SK-N-SH treated with all-trans-retinoic acid at 6 μM for 48 hours (cell line): ENCODE measurements around the gene NADK2.

Experiments used
- ARNTL ChIP-seq: fragments of 450-650 bp; formaldehyde crosslinking; IDR thresholded peaks from 2 replicates; pipeline ENCODE4 v1.5.0; 2020; ENCODE audit warnings: low read depth, mild to moderate bottlenecking, moderate library complexity, borderline replicate concordance
- BACH2 ChIP-seq: fragments of 250-450 bp; sonication (Bioruptor Pico); IDR thresholded peaks from 2 replicates; pipeline ENCODE4 v1.9.0; 2021; ENCODE audit warnings: mild to moderate bottlenecking, borderline replicate concordance
- ESRRG ChIP-seq: fragments of 250-450 bp; sonication (Bioruptor Pico); IDR thresholded peaks from 2 replicates; pipeline ENCODE4 v1.6.1; 2021; ENCODE audit warnings: mild to moderate bottlenecking
- GLIS3 ChIP-seq: fragments of 250-450 bp; sonication (Bioruptor Pico); IDR thresholded peaks from 2 replicates; pipeline ENCODE4 v1.5.0; 2020; ENCODE audit warnings: mild to moderate bottlenecking, moderate library complexity
- POU6F1 ChIP-seq: fragments of 250-450 bp; sonication (Bioruptor Pico); IDR thresholded peaks from 2 replicates; pipeline ENCODE4 v1.8.0; 2021; ENCODE audit warnings: low read depth, mild to moderate bottlenecking, moderate library complexity, borderline replicate concordance
- PPARA ChIP-seq: fragments of 250-450 bp; sonication (Bioruptor Pico); IDR thresholded peaks from 2 replicates; pipeline ENCODE4 v1.5.0; 2020; ENCODE audit warnings: mild to moderate bottlenecking, borderline replicate concordance
- RARB ChIP-seq: fragments of 250-450 bp; sonication (Bioruptor Pico); IDR thresholded peaks from 2 replicates; pipeline ENCODE4 v1.8.0; 2021; ENCODE audit warnings: mild to moderate bottlenecking, moderate library complexity
- SNAI2 ChIP-seq: fragments of 250-450 bp; sonication (Bioruptor Pico); IDR thresholded peaks from 2 replicates; pipeline ENCODE4 v1.5.0; 2020; ENCODE audit warnings: mild to moderate bottlenecking, moderate library complexity
- TCF4 ChIP-seq: fragments of 250-450 bp; sonication (Bioruptor Pico); IDR thresholded peaks from 2 replicates; pipeline ENCODE4 v1.8.0; 2021; ENCODE audit warnings: mild to moderate bottlenecking, moderate library complexity, borderline replicate concordance
- ZFP3 ChIP-seq: fragments of 250-450 bp; sonication (Bioruptor Pico); IDR thresholded peaks from 2 replicates; pipeline ENCODE4 v1.5.0; 2020; ENCODE audit warnings: mild to moderate bottlenecking, moderate library complexity
- TF ChIP-seq, protein P1 (sequence below): fragments of 250-450 bp; sonication (Bioruptor Pico); IDR thresholded peaks from 2 replicates; pipeline ENCODE4 v1.8.0; 2020; ENCODE audit warnings: mild to moderate bottlenecking, moderate library complexity, borderline replicate concordance
- TF ChIP-seq, protein P2 (sequence below): fragments of 250-450 bp; sonication (Bioruptor Pico); IDR thresholded peaks from 2 replicates; pipeline ENCODE4 v1.5.1; 2020; ENCODE audit warnings: low read depth, mild to moderate bottlenecking, moderate library complexity
- TF ChIP-seq, protein P3 (sequence below): fragments of 250-450 bp; sonication (Bioruptor Pico); IDR thresholded peaks from 2 replicates; pipeline ENCODE4 v1.5.1; 2021; ENCODE audit warnings: mild to moderate bottlenecking, moderate library complexity

DNA sequence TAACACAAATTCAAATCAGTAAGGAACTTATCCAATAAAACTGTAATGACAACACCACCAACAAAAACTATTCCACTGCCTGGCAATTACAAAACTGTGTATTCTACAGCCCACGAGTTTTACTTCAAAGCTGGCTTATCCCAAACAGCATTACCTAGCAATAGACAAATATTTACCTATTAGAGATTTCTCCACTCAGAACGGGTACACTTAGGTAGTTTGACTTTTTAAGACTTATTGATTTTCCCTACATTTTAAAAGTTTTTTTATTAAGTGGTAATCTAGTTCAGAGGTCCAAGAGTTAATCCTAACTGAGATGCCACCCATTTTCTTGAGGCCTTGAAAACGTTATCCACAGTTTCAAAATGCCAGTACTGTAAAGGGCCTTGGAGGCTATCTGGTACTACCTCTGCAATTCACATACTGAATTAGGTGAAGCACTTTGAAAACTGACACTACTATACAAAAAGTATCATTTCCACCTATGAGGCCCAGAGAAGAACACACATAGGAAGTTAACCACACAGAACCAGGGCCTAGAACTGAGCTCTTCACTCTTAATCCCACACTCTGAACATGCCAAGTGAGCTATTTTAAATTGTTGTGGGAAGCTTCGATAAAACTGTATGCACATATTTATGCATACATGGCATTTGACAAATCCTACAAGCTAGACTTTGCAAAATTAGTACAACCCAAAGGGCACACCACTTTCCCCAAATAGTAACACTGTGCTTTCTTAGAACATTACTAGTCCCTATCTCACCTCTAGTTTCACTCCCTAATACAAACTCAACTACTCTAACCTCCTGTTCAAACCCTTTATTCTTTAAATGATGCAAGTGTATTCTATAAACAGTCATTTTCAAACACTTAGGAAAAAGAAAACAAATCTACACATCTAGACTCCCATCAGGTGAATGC is 2.1 kb downstream of the NADK2 start:
- TF ChIP-seq, protein P1, sequence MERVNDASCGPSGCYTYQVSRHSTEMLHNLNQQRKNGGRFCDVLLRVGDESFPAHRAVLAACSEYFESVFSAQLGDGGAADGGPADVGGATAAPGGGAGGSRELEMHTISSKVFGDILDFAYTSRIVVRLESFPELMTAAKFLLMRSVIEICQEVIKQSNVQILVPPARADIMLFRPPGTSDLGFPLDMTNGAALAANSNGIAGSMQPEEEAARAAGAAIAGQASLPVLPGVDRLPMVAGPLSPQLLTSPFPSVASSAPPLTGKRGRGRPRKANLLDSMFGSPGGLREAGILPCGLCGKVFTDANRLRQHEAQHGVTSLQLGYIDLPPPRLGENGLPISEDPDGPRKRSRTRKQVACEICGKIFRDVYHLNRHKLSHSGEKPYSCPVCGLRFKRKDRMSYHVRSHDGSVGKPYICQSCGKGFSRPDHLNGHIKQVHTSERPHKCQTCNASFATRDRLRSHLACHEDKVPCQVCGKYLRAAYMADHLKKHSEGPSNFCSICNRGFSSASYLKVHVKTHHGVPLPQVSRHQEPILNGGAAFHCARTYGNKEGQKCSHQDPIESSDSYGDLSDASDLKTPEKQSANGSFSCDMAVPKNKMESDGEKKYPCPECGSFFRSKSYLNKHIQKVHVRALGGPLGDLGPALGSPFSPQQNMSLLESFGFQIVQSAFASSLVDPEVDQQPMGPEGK, result no peak
- TF ChIP-seq, protein P2, sequence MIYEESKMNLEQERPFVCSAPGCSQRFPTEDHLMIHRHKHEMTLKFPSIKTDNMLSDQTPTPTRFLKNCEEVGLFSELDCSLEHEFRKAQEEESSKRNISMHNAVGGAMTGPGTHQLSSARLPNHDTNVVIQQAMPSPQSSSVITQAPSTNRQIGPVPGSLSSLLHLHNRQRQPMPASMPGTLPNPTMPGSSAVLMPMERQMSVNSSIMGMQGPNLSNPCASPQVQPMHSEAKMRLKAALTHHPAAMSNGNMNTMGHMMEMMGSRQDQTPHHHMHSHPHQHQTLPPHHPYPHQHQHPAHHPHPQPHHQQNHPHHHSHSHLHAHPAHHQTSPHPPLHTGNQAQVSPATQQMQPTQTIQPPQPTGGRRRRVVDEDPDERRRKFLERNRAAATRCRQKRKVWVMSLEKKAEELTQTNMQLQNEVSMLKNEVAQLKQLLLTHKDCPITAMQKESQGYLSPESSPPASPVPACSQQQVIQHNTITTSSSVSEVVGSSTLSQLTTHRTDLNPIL (CRISPR knock-in tag), result no peak
- TF ChIP-seq ZFP3 (CRISPR knock-in tag) (no peak), RARB (CRISPR knock-in tag) (no peak), GLIS3 (CRISPR knock-in tag) (no peak), BACH2 (CRISPR knock-in tag) (no peak), SNAI2 (CRISPR knock-in tag) (no peak), ARNTL (CRISPR knock-in tag) (no peak), PPARA (CRISPR knock-in tag) (no peak), ESRRG (CRISPR knock-in tag) (no peak), TCF4 (no peak), POU6F1 (no peak)
- TF ChIP-seq, protein P3, sequence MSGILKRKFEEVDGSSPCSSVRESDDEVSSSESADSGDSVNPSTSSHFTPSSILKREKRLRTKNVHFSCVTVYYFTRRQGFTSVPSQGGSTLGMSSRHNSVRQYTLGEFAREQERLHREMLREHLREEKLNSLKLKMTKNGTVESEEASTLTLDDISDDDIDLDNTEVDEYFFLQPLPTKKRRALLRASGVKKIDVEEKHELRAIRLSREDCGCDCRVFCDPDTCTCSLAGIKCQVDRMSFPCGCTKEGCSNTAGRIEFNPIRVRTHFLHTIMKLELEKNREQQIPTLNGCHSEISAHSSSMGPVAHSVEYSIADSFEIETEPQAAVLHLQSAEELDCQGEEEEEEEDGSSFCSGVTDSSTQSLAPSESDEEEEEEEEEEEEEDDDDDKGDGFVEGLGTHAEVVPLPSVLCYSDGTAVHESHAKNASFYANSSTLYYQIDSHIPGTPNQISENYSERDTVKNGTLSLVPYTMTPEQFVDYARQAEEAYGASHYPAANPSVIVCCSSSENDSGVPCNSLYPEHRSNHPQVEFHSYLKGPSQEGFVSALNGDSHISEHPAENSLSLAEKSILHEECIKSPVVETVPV (CRISPR knock-in tag), result no peak
